Uterus (tissue), 2 donors: Measurements from ENCODE around the gene LASP1.

ENCODE experiments used
- POLR2A ChIP-seq, 2 donors: fragments of 450-650 bp; IDR thresholded peaks; one replicate each; pipeline ENCODE4 v1.6.1; 2016; ENCODE audit warnings: antibody characterized with exemption in 2 of 2, mild to moderate bottlenecking in 1 of 2, moderate library complexity in 1 of 2
- TF ChIP-seq, protein P1 (sequence below), 4 experiments: fragments of 200-600 bp in 2 of 4; fragments of 450-650 bp in 2 of 4; sonication (generic) in 2 of 4; IDR thresholded peaks; one replicate each; pipeline ENCODE4 v1.5.1; 2016 to 2019; ENCODE audit warnings: antibody characterized with exemption in 4 of 4, mild to moderate bottlenecking in 2 of 4, moderate library complexity in 1 of 4

DNA sequence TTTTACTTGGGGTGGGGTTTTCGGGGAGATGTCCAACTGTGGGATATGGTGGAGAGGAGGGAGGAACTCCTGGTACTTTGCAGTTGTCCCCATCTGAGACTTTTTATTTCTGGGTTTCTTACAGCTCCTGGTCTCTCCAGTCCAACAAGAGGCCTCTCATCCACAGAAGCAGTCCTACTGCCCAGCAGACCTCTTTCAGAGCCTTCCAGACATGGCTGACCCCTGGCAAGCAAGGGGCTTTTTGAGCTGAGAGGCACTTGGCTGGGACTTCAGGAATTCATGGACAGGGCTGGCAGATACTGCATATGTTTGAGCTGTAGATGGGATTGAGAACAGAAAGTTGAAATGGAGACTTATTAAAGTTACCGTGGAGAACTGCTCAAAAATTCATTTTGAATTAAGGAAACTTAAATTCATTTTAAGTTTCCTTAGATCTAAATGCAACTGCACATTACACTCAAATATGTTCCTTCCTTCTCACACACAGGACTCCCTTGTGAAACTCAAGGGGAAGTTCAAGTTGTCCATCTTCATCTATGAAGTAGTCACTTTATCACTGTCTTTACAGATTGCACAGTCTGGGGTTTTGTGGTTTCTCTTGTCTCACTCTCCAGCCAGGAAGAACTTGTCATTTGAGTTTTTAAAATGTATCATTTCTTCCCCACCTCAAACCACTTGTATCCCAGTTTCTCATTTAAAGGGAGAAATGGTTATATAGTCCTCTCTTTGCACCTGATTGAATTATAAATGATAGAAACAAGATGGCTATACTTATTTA lies 56.6 kb downstream of the LASP1 start:
- TF ChIP-seq, protein P1, sequence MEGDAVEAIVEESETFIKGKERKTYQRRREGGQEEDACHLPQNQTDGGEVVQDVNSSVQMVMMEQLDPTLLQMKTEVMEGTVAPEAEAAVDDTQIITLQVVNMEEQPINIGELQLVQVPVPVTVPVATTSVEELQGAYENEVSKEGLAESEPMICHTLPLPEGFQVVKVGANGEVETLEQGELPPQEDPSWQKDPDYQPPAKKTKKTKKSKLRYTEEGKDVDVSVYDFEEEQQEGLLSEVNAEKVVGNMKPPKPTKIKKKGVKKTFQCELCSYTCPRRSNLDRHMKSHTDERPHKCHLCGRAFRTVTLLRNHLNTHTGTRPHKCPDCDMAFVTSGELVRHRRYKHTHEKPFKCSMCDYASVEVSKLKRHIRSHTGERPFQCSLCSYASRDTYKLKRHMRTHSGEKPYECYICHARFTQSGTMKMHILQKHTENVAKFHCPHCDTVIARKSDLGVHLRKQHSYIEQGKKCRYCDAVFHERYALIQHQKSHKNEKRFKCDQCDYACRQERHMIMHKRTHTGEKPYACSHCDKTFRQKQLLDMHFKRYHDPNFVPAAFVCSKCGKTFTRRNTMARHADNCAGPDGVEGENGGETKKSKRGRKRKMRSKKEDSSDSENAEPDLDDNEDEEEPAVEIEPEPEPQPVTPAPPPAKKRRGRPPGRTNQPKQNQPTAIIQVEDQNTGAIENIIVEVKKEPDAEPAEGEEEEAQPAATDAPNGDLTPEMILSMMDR (IDR thresholded peaks at IDR 0.05): no peak
- TF ChIP-seq POLR2A (IDR thresholded peaks at IDR 0.05): no peak
